CD14-positive monocyte (primary cell): ENCODE results near the gene ANAPC7. TPM values are rescaled to one million over a fixed set of nuclear protein-coding genes. Genes with fewer than 3 reads are reported as not detected.

Experiments
- DNase-seq, 3 donors: peaks; one replicate each; pipeline ENCODE4 v3.0.0-alpha.2; 2011 to 2022
- H2AFZ ChIP-seq: 2 replicates; pipeline ENCODE4 v1.6.0; 2012; ENCODE audit warnings: mild to moderate bottlenecking, low read depth, low read length, inconsistent platforms; ENCODE audit not compliant: insufficient read depth, poor library complexity, severe bottlenecking
- H3K27ac ChIP-seq, 2 donors: 1 replicate in 1 of 2; 2 replicates in 1 of 2; pipeline ENCODE4 v1.5.1; 2012 to 2013; ENCODE audit warnings: low read length in 2 of 2, control low read depth in 1 of 2, inconsistent platforms in 1 of 2, low read depth in 1 of 2, mild to moderate bottlenecking in 1 of 2
- H3K27me3 ChIP-seq, 2 donors: one replicate each; pipeline versions ENCODE4 v1.6.0 to v1.6.1; 2011 to 2013; ENCODE audit warnings: low read length in 2 of 2; ENCODE audit not compliant: control insufficient read depth in 2 of 2, insufficient read depth in 2 of 2
- H3K36me3 ChIP-seq, 2 donors: replicated peaks in 1 of 2; 1 replicate in 1 of 2; 2 replicates in 1 of 2; pipeline versions ENCODE4 v1.5.1 to v1.6.1; 2012 to 2013; ENCODE audit warnings: low read length in 2 of 2, control low read depth in 1 of 2, inconsistent platforms in 1 of 2, mild to moderate bottlenecking in 1 of 2; ENCODE audit not compliant: insufficient read depth in 2 of 2, control insufficient read depth in 1 of 2
- H3K4me1 ChIP-seq, 2 donors: 1 replicate in 1 of 2; 2 replicates in 1 of 2; pipeline versions ENCODE4 v1.5.1 to v1.6.1; 2012 to 2013; ENCODE audit warnings: low read length in 2 of 2, control low read depth in 1 of 2, inconsistent platforms in 1 of 2, mild to moderate bottlenecking in 1 of 2, moderate library complexity in 1 of 2; ENCODE audit not compliant: insufficient read depth in 2 of 2, control insufficient read depth in 1 of 2
- H3K4me2 ChIP-seq: replicated peaks from 2 replicates; pipeline ENCODE3; 2012; ENCODE audit warnings: low read length, moderate library complexity, mild to moderate bottlenecking; ENCODE audit not compliant: poor library complexity, severe bottlenecking; ENCODE audit errors: extremely low read depth
- H3K4me3 ChIP-seq, 3 experiments: fragments of 200-600 bp in 1 of 3; sonication (generic) in 1 of 3; replicated peaks in 1 of 3; 1 replicate in 2 of 3; 2 replicates in 1 of 3; pipeline ENCODE4 v1.5.1; 2011 to 2013; ENCODE audit warnings: low read length in 3 of 3, mild to moderate bottlenecking in 3 of 3, control low read depth in 2 of 3, low read depth in 2 of 3, inconsistent platforms in 1 of 3, moderate library complexity in 1 of 3
- H3K79me2 ChIP-seq: 2 replicates; pipeline ENCODE4 v1.6.0; 2012; ENCODE audit warnings: mild to moderate bottlenecking, control low read depth, inconsistent platforms, low read length, moderate library complexity; ENCODE audit not compliant: insufficient read depth
- H3K9ac ChIP-seq: 2 replicates; pipeline ENCODE4 v1.6.0; 2017; ENCODE audit warnings: low read length, mild to moderate bottlenecking; ENCODE audit not compliant: insufficient read depth, poor library complexity, severe bottlenecking
- H3K9me3 ChIP-seq, 2 donors: replicated peaks in 1 of 2; 1 replicate in 1 of 2; 2 replicates in 1 of 2; pipeline versions ENCODE4 v1.5.1 to v1.6.1; 2012 to 2013; ENCODE audit warnings: low read length in 2 of 2, control low read depth in 1 of 2; ENCODE audit not compliant: control insufficient read depth in 1 of 2, insufficient read depth in 1 of 2
- H4K20me1 ChIP-seq: 2 replicates; pipeline ENCODE4 v1.6.0; 2012; ENCODE audit warnings: mild to moderate bottlenecking, low read length, control low read depth, moderate library complexity; ENCODE audit not compliant: insufficient read depth
- H3K27ac Mint-ChIP-seq, 7 donors: one replicate each; pipeline ENCODE4 v1.8.0; 2020; ENCODE audit warnings: mild to moderate bottlenecking in 7 of 7, mixed read lengths in 7 of 7, moderate library complexity in 6 of 7, inconsistent platforms in 2 of 7
- H3K27me3 Mint-ChIP-seq, 3 donors: one replicate each; pipeline ENCODE4 v1.8.0; 2021 to 2022; ENCODE audit warnings: low read depth in 3 of 3, mild to moderate bottlenecking in 3 of 3, mixed read lengths in 3 of 3, moderate library complexity in 3 of 3, inconsistent platforms in 1 of 3
- H3K36me3 Mint-ChIP-seq, 2 donors: one replicate each; pipeline ENCODE4 v1.8.0; 2020; ENCODE audit warnings: mixed read lengths in 2 of 2, inconsistent platforms in 1 of 2, mild to moderate bottlenecking in 1 of 2
- H3K4me1 Mint-ChIP-seq: one replicate; pipeline ENCODE4 v1.8.0; 2020; ENCODE audit warnings: mild to moderate bottlenecking, mixed read lengths
- H3K4me3 Mint-ChIP-seq, 2 donors: one replicate each; pipeline ENCODE4 v1.8.0; 2020; ENCODE audit warnings: mild to moderate bottlenecking in 2 of 2, mixed read lengths in 2 of 2, moderate library complexity in 1 of 2
- H3K9me3 Mint-ChIP-seq, 7 donors: one replicate each; pipeline ENCODE4 v1.8.0; 2020 to 2022; ENCODE audit warnings: mixed read lengths in 7 of 7, mild to moderate bottlenecking in 6 of 7, moderate library complexity in 6 of 7, inconsistent platforms in 2 of 7
- WGBS: methylation state at CpG from one replicate; pipeline ENCODE4 v1.1.5; 2013; ENCODE audit warnings: missing lambda C conversion rate; ENCODE audit not compliant: insufficient coverage; 5-methylcytosine and 5-hydroxymethylcytosine counted together
- intact Hi-C, 2 donors: fragments of 100-400 bp; cut with micrococcal nuclease; formaldehyde crosslinking; loops; one replicate each; pipeline versions ENCODE4 v1.15.0 to v1.15.1; 2023
- polyA plus RNA-seq, 3 donors: library from polyadenylated mRNA; depleted of rRNA in 1 of 3; unstranded in 2 of 3; stranded (reverse) in 1 of 3; fragments of 300-500 nt in 2 of 3; fragments of >200 nt in 1 of 3; fragmentation: Illumina TruSeq in 2 of 3; gene quantifications; 1 replicate in 2 of 3; 2 replicates in 1 of 3; pipeline ENCODE4 v1.2.3, GENCODE V29; 2012 to 2021
- TF ChIP-seq, protein P1 (sequence below): fragments of 200-600 bp; IDR thresholded peaks from one replicate; pipeline ENCODE4 v1.8.0; 2022; ENCODE audit warnings: antibody characterized with exemption, mild to moderate bottlenecking

ANAPC7 gene
- polyA plus RNA-seq, 3 donors, result 12.9 to 41.6 (median 17.2) TPM

DNA sequence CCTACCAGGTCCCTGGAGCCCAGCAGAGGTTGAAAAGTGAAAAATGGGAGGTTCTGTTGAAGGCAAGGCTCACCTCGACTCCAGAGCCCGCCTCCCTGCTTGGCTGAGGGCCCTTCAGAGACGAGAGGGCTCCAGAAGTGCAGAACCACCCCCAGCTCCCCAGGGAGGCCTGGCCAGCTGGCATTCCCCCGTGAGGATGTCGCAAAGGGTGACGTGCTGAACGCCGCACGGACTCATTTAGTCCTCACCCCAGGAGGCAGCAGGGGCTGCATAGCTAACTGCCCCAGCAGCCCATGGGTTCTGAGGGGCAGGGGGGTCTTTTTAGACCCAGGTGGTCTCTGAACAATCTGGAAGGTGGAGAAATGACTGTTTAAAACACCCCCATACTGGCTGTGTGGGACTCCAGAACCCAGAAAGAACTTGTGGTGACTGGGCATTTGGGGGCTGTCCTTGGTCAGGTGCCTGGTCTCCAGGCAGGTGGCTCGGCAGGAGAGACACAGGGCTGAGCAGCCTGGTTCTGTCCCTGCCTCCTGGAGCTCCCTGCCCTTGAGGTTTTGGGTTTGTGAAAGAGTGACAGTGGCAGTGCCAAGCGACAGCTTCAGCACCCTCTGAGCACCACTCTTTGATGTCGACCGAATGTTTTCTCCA, 32.0 kb downstream of the ANAPC7 start:
- Histone ChIP-seq H3K9ac (no peak overlapping the region), H4K20me1 (no peaks in the 10 kb centered on the region), H3K4me1 (peaks cover 0 to 1% of the 10 kb centered on the region in 2 donors), H3K9me3 (no peaks in the 10 kb centered on the region), H3K27me3 (no peaks in the 10 kb centered on the region), H3K36me3 (peaks cover 53 to 63% of the 10 kb centered on the region in 2 donors), H2AFZ (no peak overlapping the region), H3K79me2 (no peaks in the 10 kb centered on the region), H3K4me2 (no peak overlapping the region), H3K27ac (no peak overlapping the region), H3K4me3 (no peak overlapping the region)
- H3K9me3 Mint-ChIP-seq, result no peaks in the 10 kb centered on the region
- peak overlapping the region in 2 of 7 donors; percentile 15 to 41 for H3K27ac Mint-ChIP-seq
- H3K4me3 Mint-ChIP-seq, result no peak overlapping the region
- TF ChIP-seq, protein P1, sequence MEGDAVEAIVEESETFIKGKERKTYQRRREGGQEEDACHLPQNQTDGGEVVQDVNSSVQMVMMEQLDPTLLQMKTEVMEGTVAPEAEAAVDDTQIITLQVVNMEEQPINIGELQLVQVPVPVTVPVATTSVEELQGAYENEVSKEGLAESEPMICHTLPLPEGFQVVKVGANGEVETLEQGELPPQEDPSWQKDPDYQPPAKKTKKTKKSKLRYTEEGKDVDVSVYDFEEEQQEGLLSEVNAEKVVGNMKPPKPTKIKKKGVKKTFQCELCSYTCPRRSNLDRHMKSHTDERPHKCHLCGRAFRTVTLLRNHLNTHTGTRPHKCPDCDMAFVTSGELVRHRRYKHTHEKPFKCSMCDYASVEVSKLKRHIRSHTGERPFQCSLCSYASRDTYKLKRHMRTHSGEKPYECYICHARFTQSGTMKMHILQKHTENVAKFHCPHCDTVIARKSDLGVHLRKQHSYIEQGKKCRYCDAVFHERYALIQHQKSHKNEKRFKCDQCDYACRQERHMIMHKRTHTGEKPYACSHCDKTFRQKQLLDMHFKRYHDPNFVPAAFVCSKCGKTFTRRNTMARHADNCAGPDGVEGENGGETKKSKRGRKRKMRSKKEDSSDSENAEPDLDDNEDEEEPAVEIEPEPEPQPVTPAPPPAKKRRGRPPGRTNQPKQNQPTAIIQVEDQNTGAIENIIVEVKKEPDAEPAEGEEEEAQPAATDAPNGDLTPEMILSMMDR, result no peak
- peaks cover 7% of the 10 kb centered on the region for H3K4me1 Mint-ChIP-seq
- intact Hi-C loops, result no loop called here
- peaks cover 44 to 52% of the 10 kb centered on the region in 2 donors for H3K36me3 Mint-ChIP-seq
- 66% methylated on average over 13 of the region's 13 CpGs for WGBS
- DNase-seq, result no peak
- H3K27me3 Mint-ChIP-seq, result peaks cover 0 to 3% (median 3%) of the 10 kb centered on the region in 3 donors

DNA sequence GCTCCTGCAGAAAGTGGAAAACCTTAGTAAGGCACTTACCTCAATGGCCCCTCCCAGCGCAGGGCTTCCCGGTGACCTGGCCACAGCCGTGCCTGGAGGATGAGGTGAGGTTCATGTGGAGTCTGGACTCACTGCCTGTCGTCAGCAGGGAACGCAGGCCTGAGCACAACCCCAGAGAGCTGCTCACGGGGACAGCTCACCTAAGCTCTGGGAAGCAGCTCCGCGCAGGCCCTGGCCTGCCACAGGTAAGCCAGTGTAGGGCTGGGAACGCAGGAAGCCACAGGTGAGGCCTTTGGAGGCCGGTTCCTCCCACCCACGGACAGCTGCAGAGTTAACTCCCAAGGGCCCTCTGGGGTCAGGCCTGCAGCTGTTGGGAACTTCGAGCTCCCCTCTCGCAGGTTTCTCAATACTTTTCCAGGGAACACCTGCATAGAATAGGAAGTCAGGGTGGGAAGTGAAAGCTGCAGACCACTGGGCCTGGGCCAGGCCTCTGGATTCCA, 32.7 kb downstream of the ANAPC7 start:
- TF ChIP-seq, protein P1, result no peak
- Histone ChIP-seq H3K36me3 (peaks cover 49 to 56% of the 10 kb centered on the region in 2 donors), H3K27me3 (no peaks in the 10 kb centered on the region), H3K4me2 (no peak overlapping the region), H3K9me3 (no peaks in the 10 kb centered on the region), H4K20me1 (no peaks in the 10 kb centered on the region), H3K79me2 (no peaks in the 10 kb centered on the region), H3K9ac (no peak overlapping the region), H3K4me1 (peaks cover 7 to 9% of the 10 kb centered on the region in 2 donors), H3K27ac (no peak overlapping the region), H3K4me3 (no peak overlapping the region), H2AFZ (no peak overlapping the region)
- intact Hi-C loops, result no loop called here
- 100% methylated on average over 3 of the region's 13 CpGs for WGBS
- DNase-seq, result no peak
- Mint-ChIP-seq H3K36me3 (peaks cover 40 to 44% of the 10 kb centered on the region in 2 donors), H3K4me3 (no peak overlapping the region), H3K4me1 (peaks cover 15% of the 10 kb centered on the region), H3K9me3 (no peaks in the 10 kb centered on the region), H3K27ac (no peak overlapping the region), H3K27me3 (peaks cover 0 to 3% (median 3%) of the 10 kb centered on the region in 3 donors)
